WERI-Rb-1 (cell line): ENCODE measurements around the gene MRPL20.

Experiments used
- DNase-seq: peaks from one replicate; pipeline ENCODE4 v3.0.0-alpha.2; 2020
- H3K27ac ChIP-seq: fragments of 250-450 bp; sonication (Bioruptor Pico); 2 replicates; pipeline ENCODE4 v1.5.1; 2020; ENCODE audit warnings: mild to moderate bottlenecking, moderate library complexity
- H3K27me3 ChIP-seq: fragments of 250-450 bp; sonication (Bioruptor Pico); 2 replicates; pipeline ENCODE4 v1.5.1; 2021; ENCODE audit warnings: mild to moderate bottlenecking, low read depth, moderate library complexity; ENCODE audit not compliant: insufficient read depth, severe bottlenecking
- H3K36me3 ChIP-seq: fragments of 250-450 bp; sonication (Bioruptor Pico); 2 replicates; pipeline ENCODE4 v1.5.1; 2020; ENCODE audit warnings: mild to moderate bottlenecking, moderate library complexity
- H3K4me3 ChIP-seq: 2 replicates; pipeline ENCODE4 v1.5.1; 2011; ENCODE audit warnings: low read depth, mild to moderate bottlenecking, control low read depth, low read length
- H3K9me3 ChIP-seq: fragments of 250-450 bp; sonication (Bioruptor Pico); 2 replicates; pipeline ENCODE4 v1.5.1; 2021; ENCODE audit warnings: mild to moderate bottlenecking, moderate library complexity; ENCODE audit not compliant: severe bottlenecking
- CTCF ChIP-seq: IDR thresholded peaks from 2 replicates; pipeline ENCODE4 v1.5.1; 2011; ENCODE audit warnings: low read depth, mild to moderate bottlenecking, control low read depth, inconsistent platforms, low read length

Gene MRPL20

GRCh38 chr1:1367315-1367714, 39.8 kb downstream of the MRPL20 start:
- Histone ChIP-seq H3K4me3 (no peak overlapping the region), H3K9me3 (peaks cover 15% of the 10 kb centered on the region), H3K36me3 (peaks cover 8% of the 10 kb centered on the region), H3K27ac (no peak overlapping the region), H3K27me3 (no peaks in the 10 kb centered on the region)
- DNase-seq = no peak
- no peak for TF ChIP-seq CTCF

- peaks cover 15% of the 10 kb centered on the region for H3K9me3 ChIP-seq
- no peak for DNase-seq
- no peaks in the 10 kb centered on the region for H3K27me3 ChIP-seq
- H3K36me3 ChIP-seq = peaks cover 5% of the 10 kb centered on the region
- H3K27ac ChIP-seq = no peak overlapping the region
- H3K4me3 ChIP-seq = no peak overlapping the region
- no peak for TF ChIP-seq CTCF
Measured at GRCh38 chr1:1366699-1367066, 40.4 kb downstream of the MRPL20 start.

GRCh38 chr1:1365875-1366698, 41.0 kb downstream of the MRPL20 start:
- H3K9me3 ChIP-seq = peaks cover 15% of the 10 kb centered on the region
- no peak overlapping the region for H3K4me3 ChIP-seq
- H3K27ac ChIP-seq = no peak overlapping the region

GRCh38 chr1:1364266-1364665, 42.8 kb downstream of the MRPL20 start:
- TF ChIP-seq CTCF = no peak
- Histone ChIP-seq H3K27ac (no peak overlapping the region), H3K9me3 (peaks cover 15% of the 10 kb centered on the region), H3K36me3 (no peaks in the 10 kb centered on the region), H3K4me3 (no peak overlapping the region), H3K27me3 (no peaks in the 10 kb centered on the region)
- no peak for DNase-seq

More at GRCh38 chr1:1365875-1366698, 41.0 kb downstream of the MRPL20 start:
- no peak for TF ChIP-seq CTCF
- DNase-seq = no peak
- Histone ChIP-seq H3K36me3 (no peaks in the 10 kb centered on the region; the same call in 1 of the 2 replicates), H3K27me3 (no peaks in the 10 kb centered on the region)

- no peak for DNase-seq
- no peaks in the 10 kb centered on the region; the same call in 1 of the 2 replicates for H3K36me3 ChIP-seq
- peaks cover 11% of the 10 kb centered on the region for H3K9me3 ChIP-seq
- no peak overlapping the region for H3K4me3 ChIP-seq
- no peaks in the 10 kb centered on the region for H3K27me3 ChIP-seq
- TF ChIP-seq CTCF = no peak
- H3K27ac ChIP-seq = no peak overlapping the region
Measured at GRCh38 chr1:1361982-1362423, 45.1 kb downstream of the MRPL20 start.
